NCI-H1092 (cell line): ENCODE results near the gene STXBP3.
A peak's percentile ranks its signal among the peaks of the same experiment; 100 is the strongest.
"Not testable (repeated sequence)": the region's sequence is repeated elsewhere in the genome, so short reads cannot be mapped to it uniquely, and the experiment has no call there.

ENCODE experiments used
- DNase-seq: peaks from one replicate; lab custom pipeline; 2025; lab: John Stamatoyannopoulos, UW

Gene STXBP3, protein sequence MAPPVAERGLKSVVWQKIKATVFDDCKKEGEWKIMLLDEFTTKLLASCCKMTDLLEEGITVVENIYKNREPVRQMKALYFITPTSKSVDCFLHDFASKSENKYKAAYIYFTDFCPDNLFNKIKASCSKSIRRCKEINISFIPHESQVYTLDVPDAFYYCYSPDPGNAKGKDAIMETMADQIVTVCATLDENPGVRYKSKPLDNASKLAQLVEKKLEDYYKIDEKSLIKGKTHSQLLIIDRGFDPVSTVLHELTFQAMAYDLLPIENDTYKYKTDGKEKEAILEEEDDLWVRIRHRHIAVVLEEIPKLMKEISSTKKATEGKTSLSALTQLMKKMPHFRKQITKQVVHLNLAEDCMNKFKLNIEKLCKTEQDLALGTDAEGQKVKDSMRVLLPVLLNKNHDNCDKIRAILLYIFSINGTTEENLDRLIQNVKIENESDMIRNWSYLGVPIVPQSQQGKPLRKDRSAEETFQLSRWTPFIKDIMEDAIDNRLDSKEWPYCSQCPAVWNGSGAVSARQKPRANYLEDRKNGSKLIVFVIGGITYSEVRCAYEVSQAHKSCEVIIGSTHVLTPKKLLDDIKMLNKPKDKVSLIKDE

GRCh38 chr1:108746382-108747170, at the start of gene STXBP3:
STXBP3 (plus strand) TSS chr1:108746674; CDS start chr1:108746738, 64 bp downstream.
- DNase-seq: peak; percentile 96

GRCh38 chr1:108699375-108700332, 46.8 kb upstream of the STXBP3 start:
- DNase-seq: no peak

GRCh38 chr1:108701176-108701849, 45.2 kb upstream of the STXBP3 start:
- no peak for DNase-seq

DNA sequence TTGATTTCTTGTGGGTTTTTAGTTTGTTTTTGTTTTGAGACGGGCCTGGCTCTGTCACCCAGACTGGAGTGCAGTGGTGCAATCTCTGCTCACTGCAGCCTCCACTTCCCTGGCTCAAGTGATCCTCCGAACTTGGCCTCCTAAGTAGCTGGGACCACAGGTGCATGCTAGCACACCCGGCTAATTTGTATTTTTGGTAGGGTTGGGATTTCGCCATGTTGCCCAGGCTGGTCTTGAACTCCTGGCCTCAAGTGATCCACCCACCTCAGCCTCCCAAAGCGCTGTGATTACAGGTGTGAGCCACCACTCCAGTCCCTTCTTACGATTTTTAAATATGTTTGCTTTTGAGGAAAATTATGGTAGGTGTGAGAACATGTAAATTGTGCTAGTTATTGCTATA, 44.4 kb upstream of the STXBP3 start:
- DNase-seq: not testable (repeated sequence)

DNA sequence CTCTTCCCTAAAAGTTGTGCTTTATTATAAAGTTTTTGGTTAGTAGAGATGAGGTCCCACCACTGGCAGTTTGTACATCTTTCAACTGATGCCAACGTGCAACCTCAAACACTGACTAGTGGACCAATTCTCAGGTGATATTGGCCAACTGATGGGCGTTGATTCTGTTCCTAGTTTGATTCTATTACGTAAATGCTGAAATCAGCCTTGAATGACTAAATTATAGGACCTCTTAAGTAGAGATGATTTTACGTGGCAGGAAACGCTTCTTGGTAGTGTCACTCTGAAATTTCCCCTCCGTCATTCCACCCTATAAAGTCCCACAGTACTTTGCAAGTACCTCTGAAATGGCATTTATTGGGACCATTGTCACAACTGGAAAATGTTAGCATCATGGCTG, 42.5 kb upstream of the STXBP3 start:
- no peak for DNase-seq

DNA sequence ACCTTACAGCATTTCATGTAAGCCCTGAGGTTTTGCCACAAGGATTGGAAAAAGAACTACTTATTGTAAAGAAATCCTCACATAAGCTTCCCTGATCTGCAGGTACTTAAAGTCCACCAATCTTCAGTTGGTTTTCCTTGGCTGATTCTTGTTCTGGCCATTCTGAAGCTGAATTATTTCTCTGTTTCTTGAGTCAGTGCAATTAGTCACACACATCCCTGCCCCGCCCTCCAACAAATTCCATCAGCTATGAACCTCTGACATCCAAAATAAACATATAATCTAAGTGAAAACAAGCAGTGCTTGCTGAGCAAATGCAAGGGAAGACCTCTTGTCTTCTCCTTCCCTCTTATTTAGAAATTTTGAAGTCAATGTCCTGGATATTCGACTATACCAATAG, 42.0 kb upstream of the STXBP3 start:
- no peak for DNase-seq

DNA sequence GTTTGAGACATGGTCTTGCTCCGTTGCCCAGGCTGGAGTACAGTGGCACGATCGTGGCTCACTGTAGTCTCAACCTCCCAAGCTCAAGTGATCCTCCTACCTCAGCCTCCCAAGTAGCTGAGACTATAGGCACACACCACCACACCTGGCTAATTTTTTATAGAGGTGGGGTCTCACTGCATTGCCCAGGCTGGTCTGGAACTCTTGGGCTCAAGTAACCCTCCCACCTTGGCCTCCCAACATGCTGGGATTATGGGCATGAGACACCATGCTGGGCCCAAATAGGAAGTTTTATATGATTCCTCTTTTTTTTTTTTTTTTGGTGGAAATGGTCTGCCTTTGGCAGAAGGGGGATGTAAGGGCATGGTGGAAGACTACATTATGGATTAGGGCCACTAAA, 39.8 kb upstream of the STXBP3 start:
- no peak for DNase-seq

- no peak for DNase-seq
Observed at GRCh38 chr1:108708691-108709660, 37.5 kb upstream of the STXBP3 start.

DNA sequence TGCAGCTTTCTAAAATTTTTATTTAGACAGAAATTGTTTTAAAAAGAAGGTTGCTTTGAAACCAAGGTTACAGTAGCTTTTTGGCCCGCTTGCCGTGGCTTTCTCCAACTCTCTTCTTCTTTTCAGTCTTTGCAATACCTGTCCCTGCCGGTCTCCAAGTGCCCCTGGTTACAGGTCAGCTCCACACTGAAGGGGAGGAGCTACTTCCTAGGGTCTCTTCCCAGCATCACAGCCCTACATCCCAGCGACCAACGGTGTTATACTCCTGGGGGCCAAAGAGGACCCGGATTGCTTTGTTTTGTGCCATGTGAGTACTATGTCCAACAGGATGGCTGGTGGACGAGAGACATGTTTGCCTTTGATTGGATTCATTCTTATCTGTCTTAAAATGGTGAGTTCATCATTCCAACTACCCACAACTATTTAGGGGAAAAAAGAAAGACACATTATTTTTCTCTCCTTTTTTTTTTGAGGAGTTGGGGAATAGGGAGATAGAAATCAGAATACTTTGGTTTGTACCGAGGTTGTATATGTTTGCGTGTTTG, 33.8 kb upstream of the STXBP3 start, which contains the start of gene FNDC7:
TSS of gene FNDC7 (plus strand) at position 303 of the 545 bp plus-strand sequence. CDS start at position 329, 26 bp downstream.
- DNase-seq: no peak

DNA sequence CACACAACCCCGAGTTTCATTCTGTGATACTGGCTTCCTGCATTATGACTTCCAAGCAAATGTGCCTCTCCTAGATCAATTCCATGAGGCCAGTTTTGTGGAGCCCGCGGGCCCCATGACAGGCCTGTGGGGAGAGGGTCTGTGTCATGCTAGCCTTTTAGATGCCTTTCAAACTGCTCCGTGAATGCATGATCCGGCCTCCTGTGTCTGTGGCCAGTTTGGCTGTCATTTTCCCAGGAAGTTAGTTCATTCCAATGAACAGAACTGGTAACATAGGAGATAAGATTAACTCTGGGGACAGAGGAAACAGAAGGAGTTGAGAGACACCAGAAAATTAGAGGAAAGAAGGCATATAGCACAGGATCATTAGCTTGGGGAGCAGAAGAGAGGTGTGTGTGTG, 30.5 kb upstream of the STXBP3 start:
- no peak for DNase-seq

- DNase-seq: no peak
Observed at GRCh38 chr1:108716437-108717230, 29.8 kb upstream of the STXBP3 start.

GRCh38 chr1:108717774-108718316, 28.6 kb upstream of the STXBP3 start:
- no peak for DNase-seq

GRCh38 chr1:108718927-108719655, 27.4 kb upstream of the STXBP3 start:
- no peak for DNase-seq

DNA sequence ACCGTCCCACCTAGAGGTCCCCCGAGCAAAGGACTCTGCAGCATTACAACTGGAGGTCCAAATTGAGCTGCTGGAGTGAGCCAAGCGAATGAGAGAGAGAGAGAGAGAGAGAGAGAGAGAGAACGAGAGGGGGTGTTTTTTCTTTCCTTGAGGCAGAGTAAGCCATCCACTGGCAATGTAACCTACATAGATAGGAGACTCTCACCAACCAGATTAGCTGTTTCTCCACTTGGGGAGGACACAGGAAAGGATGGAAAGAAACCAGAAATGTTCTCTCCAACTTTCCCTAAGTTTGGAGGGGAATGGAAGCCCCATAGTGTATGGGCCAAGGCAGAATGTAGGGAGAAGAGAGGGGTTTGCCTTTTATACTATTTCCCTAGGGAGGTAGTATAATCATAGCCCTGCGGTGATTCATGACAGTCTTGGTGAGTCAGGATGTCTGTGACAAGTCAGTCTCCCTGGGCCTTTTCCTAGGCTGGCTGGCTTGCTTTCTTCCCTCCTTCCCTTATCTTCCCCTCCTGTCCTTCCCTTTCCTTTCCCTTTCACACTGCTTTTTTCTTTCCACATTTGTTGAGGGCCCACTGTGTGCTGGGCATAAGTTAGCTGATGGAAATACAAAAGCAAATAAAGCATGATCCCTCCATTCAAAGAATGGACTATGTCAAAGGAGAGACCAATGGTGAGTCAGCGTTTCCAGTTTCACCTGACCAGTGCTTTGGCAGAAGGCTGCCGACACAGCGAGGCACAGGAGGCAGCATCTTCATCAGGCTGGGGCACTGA, 26.6 kb upstream of the STXBP3 start:
- no peak for DNase-seq

DNA sequence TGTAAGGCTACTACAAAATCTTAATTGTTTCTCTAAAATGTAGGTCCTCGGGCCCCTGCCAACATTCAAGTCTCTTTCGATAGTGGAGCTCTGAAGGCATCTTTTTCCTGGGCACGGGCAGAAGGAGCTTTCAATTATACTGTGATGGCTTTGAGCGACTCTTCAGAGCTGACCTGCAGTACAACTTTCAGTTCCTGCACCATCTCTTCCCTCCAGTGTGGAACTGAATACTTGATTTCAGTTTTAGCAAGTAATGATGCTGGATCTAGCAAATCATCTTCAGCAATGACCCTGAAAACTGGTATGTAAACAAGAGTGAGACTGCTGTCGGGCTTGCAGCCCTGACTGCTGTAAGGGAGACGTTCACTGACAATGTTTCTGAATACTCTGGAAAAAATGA, 24.2 kb upstream of the STXBP3 start:
- no peak for DNase-seq

GRCh38 chr1:108725906-108726305, 20.6 kb upstream of the STXBP3 start:
- no peak for DNase-seq
